K562 (cell line): ENCODE measurements around the gene AHI1. TPM values are rescaled to one million over a fixed set of nuclear protein-coding genes. Genes with fewer than 3 reads are reported as not detected.
A peak's percentile ranks its signal among the peaks of the same experiment; 100 is the strongest.

Experiments
- CHCHD3 ChIP-seq: fragments of 250-450 bp; sonication (Bioruptor Pico); IDR thresholded peaks from 2 replicates; pipeline ENCODE4 v2.1.2; 2022; ENCODE audit warnings: mild to moderate bottlenecking
- HCFC1 ChIP-seq: IDR thresholded peaks from 2 replicates; pipeline ENCODE4 v1.6.1; 2012; ENCODE audit warnings: low read depth, low read length, improper control_type of control experiment
- KDM1A ChIP-seq, 2 experiments: fragments of 450-650 bp; IDR thresholded peaks; 2 replicates each; pipeline ENCODE4 v1.6.1; 2016; ENCODE audit warnings: mild to moderate bottlenecking in 2 of 2
- MTA3 ChIP-seq: fragments of 450-650 bp; formaldehyde crosslinking; IDR thresholded peaks from 2 replicates; pipeline ENCODE4 v1.6.1; 2017; ENCODE audit warnings: mild to moderate bottlenecking, borderline replicate concordance
- NCOA2 ChIP-seq, 2 experiments: fragments of 450-650 bp; IDR thresholded peaks; 2 replicates each; pipeline ENCODE4 v1.6.1; 2018; ENCODE audit warnings: mild to moderate bottlenecking in 2 of 2, moderate library complexity in 1 of 2; ENCODE audit not compliant: partially characterized antibody in 2 of 2
- NEUROD1 ChIP-seq: fragments of 150-350 bp; IDR thresholded peaks from 2 replicates; pipeline ENCODE4 v1.6.1; 2014; ENCODE audit warnings: borderline replicate concordance, low read length, low read depth; ENCODE audit not compliant: partially characterized antibody
- NFRKB ChIP-seq: fragments of 450-650 bp; IDR thresholded peaks from 2 replicates; pipeline ENCODE4 v1.6.1; 2016; ENCODE audit warnings: low read depth
- POLR2AphosphoS2 ChIP-seq: IDR thresholded peaks from 2 replicates; pipeline ENCODE4 v1.6.1; 2012; ENCODE audit warnings: low read length, improper control_type of control experiment
- RBBP5 ChIP-seq: fragments of 200-600 bp; sonication (generic); IDR thresholded peaks from 2 replicates; pipeline ENCODE4 v1.6.1; 2012; ENCODE audit warnings: borderline replicate concordance, mild to moderate bottlenecking, low read length, control low read depth, inconsistent platforms; ENCODE audit not compliant: insufficient read depth, poor library complexity, severe bottlenecking
- RBM22 ChIP-seq: fragments of 200-400 bp; formaldehyde crosslinking; IDR thresholded peaks from 2 replicates; pipeline ENCODE4 v1.6.1; 2018; ENCODE audit warnings: low read length, low read depth; ENCODE audit not compliant: poor library complexity, severe bottlenecking
- SAFB ChIP-seq: fragments of 200-400 bp; formaldehyde crosslinking; IDR thresholded peaks from 2 replicates; pipeline ENCODE4 v1.6.1; 2017; ENCODE audit warnings: low read depth, low read length, borderline replicate concordance
- SIN3B ChIP-seq: fragments of 450-650 bp; IDR thresholded peaks from 2 replicates; pipeline ENCODE4 v1.6.1; 2017; ENCODE audit warnings: low read depth, mild to moderate bottlenecking, moderate library complexity
- SOX6 ChIP-seq: fragments of 450-650 bp; IDR thresholded peaks from 2 replicates; pipeline ENCODE4 v1.6.1; 2014; ENCODE audit warnings: mild to moderate bottlenecking
- SUPT5H ChIP-seq: fragments of 450-650 bp; IDR thresholded peaks from 2 replicates; pipeline ENCODE4 v1.6.1; 2016
- TAF1 ChIP-seq: IDR thresholded peaks from 2 replicates; pipeline ENCODE4 v1.6.1; 2011; ENCODE audit warnings: mild to moderate bottlenecking, low read length, moderate library complexity; ENCODE audit not compliant: insufficient read depth, control insufficient read depth, severe bottlenecking; ENCODE audit errors: extremely low read depth
- ZC3H8 ChIP-seq: fragments of 450-650 bp; IDR thresholded peaks from 2 replicates; pipeline ENCODE4 v1.6.1; 2017
- ZNF184 ChIP-seq: sonication (generic); formaldehyde crosslinking; IDR thresholded peaks from 2 replicates; pipeline ENCODE4 v1.5.0; 2020; ENCODE audit warnings: missing genetic modification reagents
- polyA plus RNA-seq, 8 experiments: library from polyadenylated mRNA; depleted of rRNA in 4 of 8; stranded (reverse) in 5 of 8; unstranded in 3 of 8; fragments of >200 nt; fragmentation: Nextera tagmentation in 2 of 8; fragmentation: Illumina TruSeq in 1 of 8; extraction: Ambion mirVana in 2 of 8; extraction: Trizol in 1 of 8; gene quantifications; 2 replicates each; pipeline versions ENCODE4 v1.2.1 to v1.2.3, GENCODE V29; 2011 to 2014; ENCODE audit warnings: inconsistent platforms in 1 of 8, missing spikeins in 1 of 8
- total RNA-seq, 7 experiments: library from RNA; depleted of rRNA in 6 of 7; stranded (reverse); fragments of >200 nt in 6 of 7; fragmentation: Illumina TruSeq in 2 of 7; extraction: Trizol in 2 of 7; gene quantifications; 2 replicates each; pipeline versions ENCODE4 v1.2.1 to v1.2.3, GENCODE V29; 2011 to 2021; ENCODE audit warnings: low replicate concordance in 1 of 7
- TF ChIP-seq, protein P1 (sequence below): fragments of 200-400 bp; formaldehyde crosslinking; IDR thresholded peaks from 2 replicates; pipeline ENCODE4 v1.6.1; 2017; ENCODE audit warnings: mild to moderate bottlenecking, low read depth, low read length, moderate library complexity
- TF ChIP-seq, protein P2 (sequence below): IDR thresholded peaks from 2 replicates; pipeline ENCODE4 v1.6.1; 2011; ENCODE audit not compliant: insufficient read length; ENCODE audit errors: extremely low read depth
- TF ChIP-seq, protein P3 (sequence below): conservative IDR thresholded peaks from 2 replicates; pipeline ENCODE4 v1.6.1; 2011; ENCODE audit warnings: low read depth, mild to moderate bottlenecking, low read length; ENCODE audit not compliant: control insufficient read depth
- TF ChIP-seq, protein P4 (sequence below): fragments of 450-650 bp; IDR thresholded peaks from 2 replicates; pipeline ENCODE4 v1.6.1; 2016; ENCODE audit warnings: mild to moderate bottlenecking

AHI1 gene
- total and polyA plus RNA-seq, 9 of the 15 experiments (the other 6 are each of a cell fraction or from before 2014, with no cell fraction given) = 24.7 to 54.9 (median 32.2) TPM

DNA sequence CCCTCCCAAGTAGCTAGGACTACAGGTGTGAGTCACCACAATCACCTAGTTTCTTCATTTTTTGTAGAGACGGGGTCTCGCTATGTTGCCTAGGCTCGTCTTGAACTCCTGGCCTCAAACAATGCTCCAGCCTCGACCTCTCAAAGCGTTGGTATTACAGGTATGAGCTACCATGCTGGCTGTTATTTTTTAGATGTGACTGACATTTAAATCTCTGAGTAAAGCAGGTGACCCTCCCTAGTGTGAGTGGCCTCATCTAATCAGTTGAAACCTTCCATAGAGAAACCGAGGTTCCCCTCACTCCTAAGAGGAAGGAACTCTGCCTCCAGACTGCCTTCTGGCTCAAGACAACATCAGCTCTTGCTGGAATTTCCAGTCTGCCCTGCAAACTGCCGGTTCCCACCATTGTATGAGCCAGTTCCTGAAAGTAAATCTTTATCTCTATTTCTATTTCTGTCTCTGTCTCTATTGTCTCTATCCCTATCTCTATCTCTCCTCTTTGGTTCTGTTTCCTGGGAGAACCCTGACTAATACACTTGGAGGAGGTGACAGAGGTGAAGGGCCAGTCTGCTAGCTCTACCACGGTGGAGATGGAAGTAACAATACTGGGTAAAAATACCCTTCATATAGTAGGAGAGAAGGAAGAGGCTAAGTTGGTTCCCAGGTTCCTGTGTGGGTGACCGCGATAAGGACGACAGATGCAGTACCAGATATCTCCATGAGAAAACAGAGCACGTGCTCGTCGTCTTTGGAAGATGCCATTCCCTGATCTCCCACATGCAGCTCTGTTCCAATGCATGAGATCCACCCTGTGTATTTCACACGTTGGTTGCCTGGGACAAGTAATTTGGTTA, 235.4 kb downstream of the AHI1 start (continued):
- TF ChIP-seq, protein P1, sequence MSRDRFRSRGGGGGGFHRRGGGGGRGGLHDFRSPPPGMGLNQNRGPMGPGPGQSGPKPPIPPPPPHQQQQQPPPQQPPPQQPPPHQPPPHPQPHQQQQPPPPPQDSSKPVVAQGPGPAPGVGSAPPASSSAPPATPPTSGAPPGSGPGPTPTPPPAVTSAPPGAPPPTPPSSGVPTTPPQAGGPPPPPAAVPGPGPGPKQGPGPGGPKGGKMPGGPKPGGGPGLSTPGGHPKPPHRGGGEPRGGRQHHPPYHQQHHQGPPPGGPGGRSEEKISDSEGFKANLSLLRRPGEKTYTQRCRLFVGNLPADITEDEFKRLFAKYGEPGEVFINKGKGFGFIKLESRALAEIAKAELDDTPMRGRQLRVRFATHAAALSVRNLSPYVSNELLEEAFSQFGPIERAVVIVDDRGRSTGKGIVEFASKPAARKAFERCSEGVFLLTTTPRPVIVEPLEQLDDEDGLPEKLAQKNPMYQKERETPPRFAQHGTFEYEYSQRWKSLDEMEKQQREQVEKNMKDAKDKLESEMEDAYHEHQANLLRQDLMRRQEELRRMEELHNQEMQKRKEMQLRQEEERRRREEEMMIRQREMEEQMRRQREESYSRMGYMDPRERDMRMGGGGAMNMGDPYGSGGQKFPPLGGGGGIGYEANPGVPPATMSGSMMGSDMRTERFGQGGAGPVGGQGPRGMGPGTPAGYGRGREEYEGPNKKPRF = no peak
- TF ChIP-seq NFRKB (no peak), SOX6 (peak; percentile 89; the same call in 1 of the 2 replicates), SUPT5H (no peak), CHCHD3 (CRISPR knock-in tag) (no peak), NEUROD1 (peak; percentile 13), POLR2AphosphoS2 (no peak), HCFC1 (no peak), RBBP5 (no peak), ZC3H8 (no peak), TAF1 (no peak), NCOA2 (IDR thresholded peaks at IDR 0.05; ENCODE audit: partially characterized antibody in 2 of 2) (no peak), RBM22 (no peak), KDM1A (IDR thresholded peaks at IDR 0.05) (0 out of 4 replicates have a peak, but pooled peaks of 1 of the 2 experiments have one; percentile 20), ZNF184 (no peak), SIN3B (no peak), MTA3 (no peak), SAFB (no peak)
- TF ChIP-seq, protein P2, sequence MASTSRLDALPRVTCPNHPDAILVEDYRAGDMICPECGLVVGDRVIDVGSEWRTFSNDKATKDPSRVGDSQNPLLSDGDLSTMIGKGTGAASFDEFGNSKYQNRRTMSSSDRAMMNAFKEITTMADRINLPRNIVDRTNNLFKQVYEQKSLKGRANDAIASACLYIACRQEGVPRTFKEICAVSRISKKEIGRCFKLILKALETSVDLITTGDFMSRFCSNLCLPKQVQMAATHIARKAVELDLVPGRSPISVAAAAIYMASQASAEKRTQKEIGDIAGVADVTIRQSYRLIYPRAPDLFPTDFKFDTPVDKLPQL = no peak
- TF ChIP-seq, protein P3, sequence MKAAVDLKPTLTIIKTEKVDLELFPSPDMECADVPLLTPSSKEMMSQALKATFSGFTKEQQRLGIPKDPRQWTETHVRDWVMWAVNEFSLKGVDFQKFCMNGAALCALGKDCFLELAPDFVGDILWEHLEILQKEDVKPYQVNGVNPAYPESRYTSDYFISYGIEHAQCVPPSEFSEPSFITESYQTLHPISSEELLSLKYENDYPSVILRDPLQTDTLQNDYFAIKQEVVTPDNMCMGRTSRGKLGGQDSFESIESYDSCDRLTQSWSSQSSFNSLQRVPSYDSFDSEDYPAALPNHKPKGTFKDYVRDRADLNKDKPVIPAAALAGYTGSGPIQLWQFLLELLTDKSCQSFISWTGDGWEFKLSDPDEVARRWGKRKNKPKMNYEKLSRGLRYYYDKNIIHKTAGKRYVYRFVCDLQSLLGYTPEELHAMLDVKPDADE = no peak
- TF ChIP-seq, protein P4, sequence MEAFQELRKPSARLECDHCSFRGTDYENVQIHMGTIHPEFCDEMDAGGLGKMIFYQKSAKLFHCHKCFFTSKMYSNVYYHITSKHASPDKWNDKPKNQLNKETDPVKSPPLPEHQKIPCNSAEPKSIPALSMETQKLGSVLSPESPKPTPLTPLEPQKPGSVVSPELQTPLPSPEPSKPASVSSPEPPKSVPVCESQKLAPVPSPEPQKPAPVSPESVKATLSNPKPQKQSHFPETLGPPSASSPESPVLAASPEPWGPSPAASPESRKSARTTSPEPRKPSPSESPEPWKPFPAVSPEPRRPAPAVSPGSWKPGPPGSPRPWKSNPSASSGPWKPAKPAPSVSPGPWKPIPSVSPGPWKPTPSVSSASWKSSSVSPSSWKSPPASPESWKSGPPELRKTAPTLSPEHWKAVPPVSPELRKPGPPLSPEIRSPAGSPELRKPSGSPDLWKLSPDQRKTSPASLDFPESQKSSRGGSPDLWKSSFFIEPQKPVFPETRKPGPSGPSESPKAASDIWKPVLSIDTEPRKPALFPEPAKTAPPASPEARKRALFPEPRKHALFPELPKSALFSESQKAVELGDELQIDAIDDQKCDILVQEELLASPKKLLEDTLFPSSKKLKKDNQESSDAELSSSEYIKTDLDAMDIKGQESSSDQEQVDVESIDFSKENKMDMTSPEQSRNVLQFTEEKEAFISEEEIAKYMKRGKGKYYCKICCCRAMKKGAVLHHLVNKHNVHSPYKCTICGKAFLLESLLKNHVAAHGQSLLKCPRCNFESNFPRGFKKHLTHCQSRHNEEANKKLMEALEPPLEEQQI = no peak
